ENCODE results near the gene EYS.

The EYS gene

GRCh38 chr6:64301307-64302236 lies 1405.5 kb downstream of the EYS start:
- no peak overlapping the region for H3K27ac ChIP-seq
- no peaks in the 10 kb centered on the region for H3K9me3 ChIP-seq (ENCODE audit: low read depth, low read length)
- no peak overlapping the region for H3K4me3 ChIP-seq
- no peak for DNase-seq (ENCODE audit: low read depth, low spot score)
- H3K36me3 ChIP-seq (ENCODE audit: insufficient read depth, low read length), result no peaks in the 10 kb centered on the region
- no peak for TF ChIP-seq FOXP2 (optimal IDR thresholded peaks at IDR 0.05; ENCODE audit: control extremely low read depth, extremely low read length, insufficient read depth)
- TF ChIP-seq EZH2 (IDR thresholded peaks at IDR 0.05), result no peak
- no peak for TF ChIP-seq POLR2AphosphoS5 (IDR thresholded peaks at IDR 0.05; ENCODE audit: borderline replicate concordance, low read depth, low read length)
- H3K9ac ChIP-seq (ENCODE audit: insufficient read length), result no peak overlapping the region

DNA sequence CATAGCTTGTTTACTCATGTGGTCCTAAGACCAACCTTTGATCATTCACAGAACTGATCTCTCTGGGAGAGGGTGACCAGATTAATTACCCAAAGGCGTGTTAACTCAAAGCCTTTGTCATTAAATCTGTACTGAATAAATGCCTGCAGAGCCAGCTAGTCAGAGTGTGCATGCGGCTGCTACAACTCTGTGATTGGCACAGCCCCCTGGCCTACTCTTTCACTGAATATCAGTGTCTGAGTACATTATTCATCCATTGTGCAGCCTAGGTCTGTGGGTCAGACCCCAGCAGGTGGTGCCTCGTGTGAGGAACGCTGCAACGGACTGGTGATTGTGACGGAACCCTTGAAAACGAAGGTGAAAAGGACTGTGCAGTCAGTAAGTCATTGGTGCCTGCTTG lies 1407.8 kb downstream of the EYS start:
- no peaks in the 10 kb centered on the region for H3K9me3 ChIP-seq (ENCODE audit: low read depth, low read length)
- DNase-seq (ENCODE audit: low read depth, low spot score), result no peak
- no peak for TF ChIP-seq FOXP2 (optimal IDR thresholded peaks at IDR 0.05; ENCODE audit: control extremely low read depth, extremely low read length, insufficient read depth)
- TF ChIP-seq POLR2AphosphoS5 (IDR thresholded peaks at IDR 0.05; ENCODE audit: borderline replicate concordance, low read depth, low read length), result no peak
- TF ChIP-seq EZH2 (IDR thresholded peaks at IDR 0.05), result no peak
- no peaks in the 10 kb centered on the region for H3K36me3 ChIP-seq (ENCODE audit: insufficient read depth, low read length)
- H3K27ac ChIP-seq, result no peak overlapping the region
- H3K9ac ChIP-seq (ENCODE audit: insufficient read length), result no peak overlapping the region
- no peak overlapping the region for H3K4me3 ChIP-seq

GRCh38 chr6:64294034-64294433 lies 1413.0 kb downstream of the EYS start:
- no peaks in the 10 kb centered on the region for H3K9me3 ChIP-seq (ENCODE audit: low read depth, low read length)
- H3K9ac ChIP-seq (ENCODE audit: insufficient read length), result no peak overlapping the region
- H3K27ac ChIP-seq, result no peak overlapping the region
- TF ChIP-seq POLR2AphosphoS5 (IDR thresholded peaks at IDR 0.05; ENCODE audit: borderline replicate concordance, low read depth, low read length), result no peak
- TF ChIP-seq FOXP2 (optimal IDR thresholded peaks at IDR 0.05; ENCODE audit: control extremely low read depth, extremely low read length, insufficient read depth), result no peak
- TF ChIP-seq EZH2 (IDR thresholded peaks at IDR 0.05), result no peak
- no peaks in the 10 kb centered on the region for H3K36me3 ChIP-seq (ENCODE audit: insufficient read depth, low read length)
- no peak for DNase-seq (ENCODE audit: low read depth, low spot score)
- no peak overlapping the region for H3K4me3 ChIP-seq

DNA sequence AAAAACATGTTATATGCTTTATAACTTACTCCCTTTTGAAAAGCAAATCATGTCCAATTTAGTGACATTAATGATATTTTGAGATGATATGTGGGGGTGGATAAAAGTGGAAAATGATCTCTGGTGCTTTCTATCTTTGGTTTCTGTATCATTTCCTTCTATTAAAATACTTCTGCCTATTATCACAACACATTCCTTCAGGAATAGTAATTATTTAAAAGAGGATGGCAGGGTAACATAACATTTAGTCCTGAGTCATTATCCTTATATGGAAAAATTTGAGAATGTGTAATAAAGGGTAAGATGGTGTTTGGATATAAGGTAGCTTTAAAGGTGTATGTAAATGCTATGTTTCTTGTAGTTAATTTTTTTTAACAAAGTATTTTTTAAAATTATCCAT lies 1413.7 kb downstream of the EYS start:
- no peak overlapping the region for H3K4me3 ChIP-seq
- H3K9ac ChIP-seq (ENCODE audit: insufficient read length), result no peak overlapping the region
- no peaks in the 10 kb centered on the region for H3K36me3 ChIP-seq (ENCODE audit: insufficient read depth, low read length)
- TF ChIP-seq EZH2 (IDR thresholded peaks at IDR 0.05) (no peak), POLR2AphosphoS5 (IDR thresholded peaks at IDR 0.05; ENCODE audit: borderline replicate concordance, low read depth, low read length) (no peak), FOXP2 (optimal IDR thresholded peaks at IDR 0.05; ENCODE audit: control extremely low read depth, extremely low read length, insufficient read depth) (no peak)
- no peak overlapping the region for H3K27ac ChIP-seq
- no peak for DNase-seq (ENCODE audit: low read depth, low spot score)
- no peaks in the 10 kb centered on the region for H3K9me3 ChIP-seq (ENCODE audit: low read depth, low read length)

DNA sequence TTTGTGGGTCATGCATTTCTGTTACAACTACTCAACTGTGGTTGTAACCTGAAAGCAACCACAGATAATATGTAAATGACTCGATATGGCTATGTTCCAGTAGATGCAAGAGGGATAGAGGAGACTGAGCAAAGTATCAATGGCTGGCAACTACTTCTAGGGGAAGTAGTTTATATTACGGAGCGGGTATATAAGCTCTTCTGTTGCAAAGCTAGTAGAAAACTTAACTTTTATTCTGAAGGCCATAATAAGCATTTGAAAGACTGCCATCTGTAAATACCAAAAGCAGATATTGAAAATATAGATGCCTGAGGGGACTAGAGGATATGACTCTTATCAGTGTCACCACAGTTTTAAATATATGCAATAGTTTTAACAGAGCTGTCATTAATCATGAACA lies 1416.2 kb downstream of the EYS start:
- H3K9me3 ChIP-seq (ENCODE audit: low read depth, low read length), result no peaks in the 10 kb centered on the region
- no peaks in the 10 kb centered on the region for H3K36me3 ChIP-seq (ENCODE audit: insufficient read depth, low read length)
- no peak for DNase-seq (ENCODE audit: low read depth, low spot score)
- no peak overlapping the region for H3K9ac ChIP-seq (ENCODE audit: insufficient read length)
- TF ChIP-seq FOXP2 (optimal IDR thresholded peaks at IDR 0.05; ENCODE audit: control extremely low read depth, extremely low read length, insufficient read depth), result no peak
- TF ChIP-seq EZH2 (IDR thresholded peaks at IDR 0.05), result no peak
- no peak for TF ChIP-seq POLR2AphosphoS5 (IDR thresholded peaks at IDR 0.05; ENCODE audit: borderline replicate concordance, low read depth, low read length)
- H3K4me3 ChIP-seq, result no peak overlapping the region
- no peak overlapping the region for H3K27ac ChIP-seq

DNA sequence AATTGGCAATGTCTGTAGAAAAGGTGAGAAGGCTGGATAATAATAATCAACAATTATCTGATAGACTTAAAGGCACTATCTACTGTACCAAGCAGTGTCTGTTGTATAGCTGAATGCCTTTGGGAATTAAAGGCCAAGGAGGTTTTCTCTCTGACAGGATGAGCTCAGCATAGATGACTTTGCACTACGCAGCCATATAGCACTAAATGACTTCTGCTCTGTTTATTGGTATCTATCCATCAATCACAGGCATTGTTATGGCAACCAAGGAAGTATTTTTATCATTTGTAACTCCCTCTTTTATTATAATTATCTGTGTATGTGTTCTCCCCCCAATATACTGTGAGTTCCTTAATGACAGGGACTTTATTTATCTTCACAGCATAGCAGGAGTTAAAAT lies 1417.1 kb downstream of the EYS start:
- Histone ChIP-seq H3K4me3 (no peak overlapping the region), H3K36me3 (ENCODE audit: insufficient read depth, low read length) (no peaks in the 10 kb centered on the region), H3K27ac (no peak overlapping the region), H3K9ac (ENCODE audit: insufficient read length) (no peak overlapping the region), H3K9me3 (ENCODE audit: low read depth, low read length) (no peaks in the 10 kb centered on the region)
- DNase-seq (ENCODE audit: low read depth, low spot score), result no peak
- TF ChIP-seq FOXP2 (optimal IDR thresholded peaks at IDR 0.05; ENCODE audit: control extremely low read depth, extremely low read length, insufficient read depth) (no peak), POLR2AphosphoS5 (IDR thresholded peaks at IDR 0.05; ENCODE audit: borderline replicate concordance, low read depth, low read length) (no peak), EZH2 (IDR thresholded peaks at IDR 0.05) (no peak)

DNA sequence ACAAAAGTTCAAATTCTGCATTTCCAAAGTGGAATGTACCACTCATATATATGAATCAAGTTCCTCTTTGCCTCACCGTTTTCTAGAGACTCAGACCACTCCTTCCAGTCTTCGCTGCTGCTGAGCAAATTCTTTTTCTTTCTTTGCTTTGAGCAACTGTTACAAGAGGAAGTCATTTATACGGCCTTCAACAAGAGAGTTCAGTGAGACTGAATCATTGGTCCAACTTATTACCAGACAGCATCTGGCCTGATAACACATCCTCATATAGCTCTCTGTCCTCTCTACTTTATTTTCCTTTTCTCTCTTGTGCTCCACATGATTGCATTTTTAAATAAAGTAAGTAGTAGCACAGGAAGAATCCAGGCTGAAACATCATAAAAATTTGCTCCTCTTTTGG lies 1418.7 kb downstream of the EYS start:
- H3K9ac ChIP-seq (ENCODE audit: insufficient read length), result no peak overlapping the region
- no peak overlapping the region for H3K27ac ChIP-seq
- H3K9me3 ChIP-seq (ENCODE audit: low read depth, low read length), result no peaks in the 10 kb centered on the region
- DNase-seq (ENCODE audit: low read depth, low spot score), result no peak
- no peaks in the 10 kb centered on the region for H3K36me3 ChIP-seq (ENCODE audit: insufficient read depth, low read length)
- no peak overlapping the region for H3K4me3 ChIP-seq
- no peak for TF ChIP-seq EZH2 (IDR thresholded peaks at IDR 0.05)
- TF ChIP-seq POLR2AphosphoS5 (IDR thresholded peaks at IDR 0.05; ENCODE audit: borderline replicate concordance, low read depth, low read length), result no peak
- no peak for TF ChIP-seq FOXP2 (optimal IDR thresholded peaks at IDR 0.05; ENCODE audit: control extremely low read depth, extremely low read length, insufficient read depth)

- Histone ChIP-seq H3K9ac (ENCODE audit: insufficient read length) (no peak overlapping the region), H3K36me3 (ENCODE audit: insufficient read depth, low read length) (no peaks in the 10 kb centered on the region), H3K27ac (no peak overlapping the region), H3K4me3 (no peak overlapping the region), H3K9me3 (ENCODE audit: low read depth, low read length) (no peaks in the 10 kb centered on the region)
- no peak for DNase-seq (ENCODE audit: low read depth, low spot score)
- no peak for TF ChIP-seq FOXP2 (optimal IDR thresholded peaks at IDR 0.05; ENCODE audit: control extremely low read depth, extremely low read length, insufficient read depth)
- no peak for TF ChIP-seq EZH2 (IDR thresholded peaks at IDR 0.05)
- no peak for TF ChIP-seq POLR2AphosphoS5 (IDR thresholded peaks at IDR 0.05; ENCODE audit: borderline replicate concordance, low read depth, low read length)
Observed at GRCh38 chr6:64281167-64281566, 1425.9 kb downstream of the EYS start.

Data from SK-N-MC (cell line).